Activated CD8-positive, alpha-beta memory T cell treated with anti-CD3 and anti-CD28 coated beads, Interleukin-2, amount 50 U/mL, for 4 hours (primary cell): Measurements from ENCODE around the gene ABHD4.
"Not testable (repeated sequence)": the region's sequence is repeated elsewhere in the genome, so short reads cannot be mapped to it uniquely, and the experiment has no call there.

Experiments
- DNase-seq: peaks from one replicate; pipeline ENCODE4 v3.0.0-alpha.2; 2020

Gene ABHD4

GRCh38 chr14:22598099-22598895, at the start of gene ABHD4:
ABHD4 (plus strand) TSS chr14:22598300; CDS start chr14:22598307, 7 bp downstream.
- peak; percentile 56 for DNase-seq

DNA sequence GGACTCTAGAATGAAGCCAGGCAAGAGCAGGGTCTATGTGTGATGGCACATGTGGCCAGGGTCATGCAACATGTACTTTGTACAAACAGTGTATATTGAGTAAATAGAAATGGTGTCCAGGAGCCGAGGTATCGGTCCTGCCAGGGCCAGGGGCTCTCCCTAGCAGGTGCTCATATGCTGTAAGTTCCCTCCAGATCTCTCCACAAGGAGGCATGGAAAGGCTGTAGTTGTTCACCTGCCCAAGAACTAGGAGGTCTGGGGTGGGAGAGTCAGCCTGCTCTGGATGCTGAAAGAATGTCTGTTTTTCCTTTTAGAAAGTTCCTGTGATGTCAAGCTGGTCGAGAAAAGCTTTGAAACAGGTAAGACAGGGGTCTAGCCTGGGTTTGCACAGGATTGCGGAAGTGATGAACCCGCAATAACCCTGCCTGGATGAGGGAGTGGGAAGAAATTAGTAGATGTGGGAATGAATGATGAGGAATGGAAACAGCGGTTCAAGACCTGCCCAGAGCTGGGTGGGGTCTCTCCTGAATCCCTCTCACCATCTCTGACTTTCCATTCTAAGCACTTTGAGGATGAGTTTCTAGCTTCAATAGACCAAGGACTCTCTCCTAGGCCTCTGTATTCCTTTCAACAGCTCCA, 48.7 kb upstream of the ABHD4 start:
- DNase-seq, result no peak

- peak; percentile 58 for DNase-seq
Observed at GRCh38 chr14:22549981-22550673, 48.0 kb upstream of the ABHD4 start.

- no peak for DNase-seq
Observed at GRCh38 chr14:22551605-22551997, 46.5 kb upstream of the ABHD4 start.

DNA sequence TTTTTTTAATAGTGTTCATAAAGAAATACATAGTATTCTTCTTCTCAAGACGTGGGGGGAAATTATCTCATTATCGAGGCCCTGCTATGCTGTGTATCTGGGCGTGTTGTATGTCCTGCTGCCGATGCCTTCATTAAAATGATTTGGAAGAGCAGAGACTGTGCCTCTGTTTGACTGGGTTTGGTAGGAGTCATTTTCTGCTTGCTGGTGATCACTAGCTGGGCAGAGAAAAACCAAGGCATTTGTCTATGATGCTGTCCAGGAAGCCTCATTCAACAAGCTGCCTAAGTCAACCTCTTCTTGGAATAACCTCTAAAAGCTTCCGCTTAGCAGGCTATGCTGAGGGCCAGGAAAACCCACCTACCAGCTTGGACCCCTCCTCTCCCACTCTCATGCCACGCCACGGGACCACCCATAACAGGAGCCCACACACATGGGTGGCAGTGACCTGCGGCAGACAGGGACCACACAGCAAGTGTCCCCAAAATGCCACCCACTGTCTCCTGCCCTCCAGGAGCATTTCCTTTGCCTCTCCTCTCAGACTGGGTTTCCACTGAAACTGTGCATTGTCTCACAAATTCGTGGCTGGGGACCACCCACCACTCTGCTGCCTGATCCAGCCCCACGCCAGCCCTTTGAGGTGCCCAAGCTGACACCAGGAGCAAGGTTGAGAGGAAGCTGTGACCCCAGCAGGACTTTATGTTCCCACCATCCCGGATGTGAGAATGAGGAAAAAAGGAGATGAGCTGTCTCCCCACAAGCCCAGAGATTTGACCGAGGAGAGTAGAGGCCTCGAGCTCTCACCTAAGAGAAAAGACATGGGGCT, 45.9 kb upstream of the ABHD4 start:
- DNase-seq, result no peak

DNA sequence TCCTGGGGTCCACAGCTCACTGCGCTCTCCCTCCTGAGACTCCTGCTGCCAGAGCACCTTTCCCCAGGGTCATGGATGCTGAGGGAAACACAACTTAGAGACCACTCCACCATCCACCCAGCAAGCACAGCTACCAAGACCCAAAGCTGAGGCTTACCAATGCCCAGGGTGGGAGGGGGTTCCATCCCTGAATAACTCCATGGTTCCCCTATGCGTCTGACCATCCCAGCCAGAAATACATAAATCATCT, 45.3 kb upstream of the ABHD4 start:
- DNase-seq, result no peak

- no peak for DNase-seq
Observed at GRCh38 chr14:22553445-22553844, 44.7 kb upstream of the ABHD4 start.

DNA sequence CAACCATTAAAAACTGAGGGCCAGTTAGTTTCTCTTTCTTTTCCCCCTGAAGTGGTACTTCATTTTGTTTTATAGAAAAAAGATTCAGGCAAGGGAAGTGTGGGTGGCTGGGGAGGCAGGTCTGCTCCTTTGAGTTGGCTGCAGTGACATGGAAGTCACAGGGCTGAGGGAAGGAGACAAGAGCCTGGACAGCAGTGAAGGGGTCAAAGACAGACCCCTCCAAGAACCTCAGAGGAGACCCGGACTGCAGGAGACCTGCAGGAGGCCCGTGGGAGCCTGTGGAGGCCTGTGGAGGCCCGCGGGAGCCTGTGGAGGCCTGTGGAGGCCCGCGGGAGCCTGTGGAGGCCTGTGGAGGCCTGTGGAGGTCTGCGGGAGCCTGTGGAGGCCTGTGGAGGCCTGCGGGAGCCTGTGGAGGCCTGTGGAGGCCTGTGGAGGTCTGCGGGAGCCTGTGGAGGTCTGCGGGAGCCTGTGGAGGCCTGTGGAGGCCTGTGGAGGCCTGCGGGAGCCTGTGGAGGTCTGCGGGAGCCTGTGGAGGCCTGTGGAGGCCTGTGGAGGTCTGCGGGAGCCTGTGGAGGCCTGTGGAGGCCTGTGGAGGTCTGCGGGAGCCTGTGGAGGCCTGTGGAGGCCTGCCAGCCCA, 44.1 kb upstream of the ABHD4 start:
- not testable (repeated sequence) for DNase-seq

DNA sequence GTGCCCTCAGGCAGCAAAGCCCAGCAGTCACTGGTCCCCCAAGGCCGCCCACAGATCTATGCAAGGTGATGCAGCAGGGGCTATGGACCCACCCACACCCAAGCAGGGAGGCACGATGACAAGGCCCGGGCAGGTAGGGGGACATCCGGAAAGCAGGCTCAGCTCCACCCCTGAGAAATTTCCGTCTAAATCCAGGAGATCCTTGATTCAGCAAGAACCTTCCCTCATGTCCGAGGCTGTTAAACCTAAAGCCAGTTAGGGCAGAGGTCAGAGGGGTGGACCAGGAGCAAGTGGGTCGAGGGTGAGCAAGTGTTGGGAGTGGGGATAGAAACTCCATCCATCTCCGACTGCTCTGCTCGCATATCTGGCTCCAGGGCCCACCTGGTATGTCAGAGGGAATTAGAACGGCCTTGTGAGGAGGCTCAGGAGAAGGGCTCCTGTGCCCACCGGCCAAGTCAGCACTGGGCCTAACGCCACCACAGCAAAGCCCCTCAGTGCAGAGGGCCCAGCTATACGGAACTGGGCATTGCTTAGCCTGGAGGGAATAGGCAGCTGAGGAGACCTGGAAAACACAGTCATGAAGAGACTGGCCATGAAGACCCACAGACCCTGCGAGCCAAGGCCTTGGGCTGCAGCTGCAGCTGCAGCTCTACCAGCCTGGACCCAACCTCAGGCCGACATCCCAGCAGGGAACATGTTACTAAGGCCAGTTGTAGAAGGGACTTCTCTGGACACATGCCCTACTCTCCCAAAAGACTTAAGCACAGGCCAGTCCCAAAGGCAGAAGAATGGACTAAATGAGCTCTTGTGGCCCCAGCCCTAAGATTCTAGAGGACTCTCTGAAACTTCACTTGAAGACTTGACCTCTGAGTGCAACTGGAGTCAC, 43.4 kb upstream of the ABHD4 start:
- DNase-seq, result peak; percentile 58

GRCh38 chr14:22555384-22556011, 42.6 kb upstream of the ABHD4 start:
- peak; percentile 65 for DNase-seq

DNA sequence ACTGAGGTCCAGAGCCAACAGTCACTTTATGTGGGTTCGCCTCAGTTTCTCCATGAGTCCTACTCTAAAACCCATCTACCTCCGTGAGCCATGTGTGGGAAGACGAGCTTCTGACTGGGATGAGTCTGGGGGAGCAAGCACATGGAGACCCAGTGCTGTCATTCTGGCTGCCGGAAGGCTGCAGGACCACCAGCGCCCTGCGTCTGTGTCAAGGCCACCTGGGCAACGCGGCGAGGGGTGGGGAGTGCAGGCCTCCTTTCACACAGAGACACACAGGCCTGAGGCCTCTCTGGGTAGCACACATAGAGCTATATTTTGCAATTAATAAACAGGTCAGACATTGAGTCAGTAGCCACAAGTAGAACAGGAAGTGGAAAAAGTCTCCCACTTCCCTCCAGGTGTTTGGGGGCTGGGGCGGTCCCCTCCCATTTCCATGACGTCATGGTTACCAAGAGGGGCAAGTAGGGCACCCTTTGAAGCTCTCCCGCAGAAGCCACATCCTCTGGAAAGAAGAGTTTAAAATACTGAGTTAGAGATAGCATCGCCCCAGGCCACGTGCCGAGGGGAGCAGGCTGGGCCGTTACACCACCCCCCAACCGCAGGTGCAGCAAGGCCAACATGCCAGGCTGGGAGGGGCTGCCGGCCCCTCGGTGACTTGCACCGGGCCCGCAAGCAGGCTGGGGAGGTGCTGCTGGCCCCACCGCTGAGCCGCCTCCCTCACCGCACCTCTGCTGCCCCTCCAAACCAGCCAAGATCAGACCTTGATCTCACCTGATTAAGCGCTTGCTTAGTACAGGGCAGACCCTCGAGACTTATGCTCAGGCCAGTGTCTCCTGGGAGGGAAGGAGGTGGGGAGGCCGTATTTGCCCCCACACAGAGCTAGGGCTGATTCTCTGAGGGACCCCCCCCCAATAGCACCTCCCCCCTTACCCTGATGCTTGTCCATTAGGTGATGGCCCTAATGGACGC, 41.8 kb upstream of the ABHD4 start:
- DNase-seq, result peak; percentile 97

GRCh38 chr14:22556990-22557623, 41.0 kb upstream of the ABHD4 start:
- DNase-seq, result peak; percentile 95

DNA sequence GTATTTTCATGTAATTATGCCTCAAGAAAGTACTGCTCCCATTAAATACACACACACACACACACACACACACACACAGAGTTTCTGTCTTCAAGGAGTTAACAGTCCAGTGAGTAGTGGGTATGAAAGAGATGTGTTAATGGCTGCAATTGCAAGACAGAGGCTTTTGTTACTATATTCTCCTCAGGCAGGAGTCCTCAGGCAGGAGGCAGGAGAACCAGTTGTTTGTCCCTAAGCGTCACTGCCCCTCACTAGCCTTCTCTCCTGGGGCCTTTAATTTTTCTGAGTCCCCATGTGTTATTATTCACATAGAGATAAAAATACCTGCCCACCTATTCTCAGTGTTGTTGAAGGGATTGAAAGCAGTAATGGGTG, 40.3 kb upstream of the ABHD4 start:
- no peak for DNase-seq

- DNase-seq, result peak; percentile 74
Observed at GRCh38 chr14:22558221-22558913, 39.7 kb upstream of the ABHD4 start.

GRCh38 chr14:22559041-22559440, 39.1 kb upstream of the ABHD4 start:
- DNase-seq, result no peak

GRCh38 chr14:22560662-22561365, 37.3 kb upstream of the ABHD4 start:
- DNase-seq, result no peak

DNA sequence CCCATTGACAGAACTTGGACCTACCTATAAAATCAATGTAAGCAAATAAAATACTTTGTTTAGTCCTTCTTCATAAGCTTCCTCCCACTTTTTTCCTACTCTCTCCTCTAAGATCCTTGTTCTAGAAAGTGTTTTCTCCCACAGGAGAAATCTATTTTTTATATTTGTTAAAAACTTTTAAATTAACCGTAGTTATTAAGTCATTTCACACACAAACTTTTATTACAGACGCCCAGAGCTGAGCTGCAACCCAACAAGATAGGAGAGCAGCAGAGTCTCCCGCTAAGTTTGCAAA, 36.8 kb upstream of the ABHD4 start:
- no peak for DNase-seq
